HEK293 (cell line): Measurements from ENCODE around the gene DNAJC27.

Experiments used
- GLI4 ChIP-seq: fragments of 450-650 bp; formaldehyde crosslinking; IDR thresholded peaks from 2 replicates; pipeline ENCODE4 v1.5.1; 2016; ENCODE audit warnings: missing biosample characterization, missing genetic modification characterization
- KLF10 ChIP-seq: fragments of 450-650 bp; IDR thresholded peaks from 2 replicates; pipeline ENCODE4 v1.5.1; 2018; ENCODE audit warnings: missing biosample characterization, mild to moderate bottlenecking, missing genetic modification characterization
- OSR2 ChIP-seq: fragments of 450-650 bp; formaldehyde crosslinking; IDR thresholded peaks from 2 replicates; pipeline ENCODE4 v1.5.1; 2016; ENCODE audit warnings: missing biosample characterization, missing genetic modification characterization
- TRIM28 ChIP-seq: IDR thresholded peaks from 2 replicates; pipeline ENCODE4 v1.6.1; 2011; ENCODE audit warnings: low read length, control low read depth, borderline replicate concordance
- YY1 ChIP-seq: fragments of 450-650 bp; formaldehyde crosslinking; IDR thresholded peaks from 2 replicates; pipeline ENCODE4 v1.5.1; 2018; ENCODE audit warnings: missing biosample characterization, missing genetic modification characterization
- ZBTB20 ChIP-seq: fragments of 450-650 bp; formaldehyde crosslinking; IDR thresholded peaks from 2 replicates; pipeline ENCODE4 v1.5.1; 2016; ENCODE audit warnings: missing biosample characterization, missing genetic modification characterization
- ZBTB21 ChIP-seq: fragments of 450-650 bp; formaldehyde crosslinking; IDR thresholded peaks from 2 replicates; pipeline ENCODE4 v1.5.1; 2017; ENCODE audit warnings: missing biosample characterization, missing genetic modification characterization
- ZFP37 ChIP-seq: fragments of 450-650 bp; formaldehyde crosslinking; IDR thresholded peaks from 2 replicates; pipeline ENCODE4 v1.5.1; 2016; ENCODE audit warnings: missing biosample characterization, missing genetic modification characterization
- ZNF19 ChIP-seq: fragments of 450-650 bp; formaldehyde crosslinking; IDR thresholded peaks from 2 replicates; pipeline ENCODE4; 2016; ENCODE audit warnings: missing biosample characterization, missing genetic modification characterization, low read depth
- ZNF24 ChIP-seq: fragments of 450-650 bp; formaldehyde crosslinking; IDR thresholded peaks from 2 replicates; pipeline ENCODE4 v1.5.1; 2016; ENCODE audit warnings: missing biosample characterization, missing genetic modification characterization
- ZNF266 ChIP-seq: fragments of 450-650 bp; formaldehyde crosslinking; IDR thresholded peaks from 2 replicates; pipeline ENCODE4 v1.5.1; 2016; ENCODE audit warnings: missing biosample characterization, missing genetic modification characterization, low read depth
- ZNF302 ChIP-seq: fragments of 450-650 bp; formaldehyde crosslinking; IDR thresholded peaks from 2 replicates; pipeline ENCODE4 v1.5.1; 2016; ENCODE audit warnings: missing biosample characterization, missing genetic modification characterization, low read depth
- ZNF350 ChIP-seq: fragments of 450-650 bp; formaldehyde crosslinking; IDR thresholded peaks from 2 replicates; pipeline ENCODE4 v1.5.0; 2017; ENCODE audit warnings: missing biosample characterization, mild to moderate bottlenecking, missing genetic modification characterization
- ZNF366 ChIP-seq: fragments of 450-650 bp; formaldehyde crosslinking; conservative IDR thresholded peaks from 2 replicates; pipeline ENCODE4 v1.5.1; 2016; ENCODE audit warnings: missing biosample characterization, missing genetic modification characterization
- ZNF529 ChIP-seq: fragments of 450-650 bp; formaldehyde crosslinking; IDR thresholded peaks from 2 replicates; pipeline ENCODE4 v1.5.1; 2017; ENCODE audit warnings: missing genetic modification characterization, missing biosample characterization; ENCODE audit not compliant: insufficient replicate concordance
- ZNF596 ChIP-seq: fragments of 450-650 bp; IDR thresholded peaks from 2 replicates; pipeline ENCODE4 v1.5.0; 2018; ENCODE audit warnings: missing biosample characterization, mild to moderate bottlenecking, missing genetic modification characterization, moderate library complexity
- ZNF670 ChIP-seq: fragments of 450-650 bp; formaldehyde crosslinking; IDR thresholded peaks from 2 replicates; pipeline ENCODE4 v1.5.1; 2016; ENCODE audit warnings: missing biosample characterization, missing genetic modification characterization, low read depth
- ZNF792 ChIP-seq: fragments of 450-650 bp; formaldehyde crosslinking; IDR thresholded peaks from 2 replicates; pipeline ENCODE4 v1.5.1; 2016; ENCODE audit warnings: missing biosample characterization, missing genetic modification characterization
- ZSCAN30 ChIP-seq: fragments of 450-650 bp; IDR thresholded peaks from 2 replicates; pipeline ENCODE4 v1.5.1; 2018; ENCODE audit warnings: missing biosample characterization, mild to moderate bottlenecking, missing genetic modification characterization, moderate library complexity
- TF ChIP-seq, protein P1 (sequence below): fragments of 450-650 bp; formaldehyde crosslinking; IDR thresholded peaks from 2 replicates; pipeline ENCODE4 v1.5.1; 2016; ENCODE audit warnings: missing biosample characterization, missing genetic modification characterization
- TF ChIP-seq, protein P2 (sequence below): fragments of 450-650 bp; formaldehyde crosslinking; IDR thresholded peaks from 2 replicates; pipeline ENCODE4 v1.5.1; 2016; ENCODE audit warnings: missing biosample characterization, missing genetic modification characterization
- TF ChIP-seq, protein P3 (sequence below): fragments of 450-650 bp; formaldehyde crosslinking; conservative IDR thresholded peaks from 2 replicates; pipeline ENCODE4 v1.5.1; 2016; ENCODE audit warnings: low read depth, missing biosample characterization, missing genetic modification characterization
- TF ChIP-seq, protein P4 (sequence below): fragments of 450-650 bp; formaldehyde crosslinking; IDR thresholded peaks from 2 replicates; pipeline ENCODE4 v1.5.1; 2016; ENCODE audit warnings: missing biosample characterization, missing genetic modification characterization, low read depth
- TF ChIP-seq, protein P5 (sequence below): fragments of 450-650 bp; formaldehyde crosslinking; conservative IDR thresholded peaks from 2 replicates; pipeline ENCODE4 v1.5.1; 2016; ENCODE audit warnings: low read depth, missing biosample characterization, missing genetic modification characterization
- TF ChIP-seq, protein P6 (sequence below): fragments of 450-650 bp; formaldehyde crosslinking; IDR thresholded peaks from 2 replicates; pipeline ENCODE4 v1.5.0; 2017; ENCODE audit warnings: missing biosample characterization, missing genetic modification characterization, borderline replicate concordance

Gene DNAJC27

DNA sequence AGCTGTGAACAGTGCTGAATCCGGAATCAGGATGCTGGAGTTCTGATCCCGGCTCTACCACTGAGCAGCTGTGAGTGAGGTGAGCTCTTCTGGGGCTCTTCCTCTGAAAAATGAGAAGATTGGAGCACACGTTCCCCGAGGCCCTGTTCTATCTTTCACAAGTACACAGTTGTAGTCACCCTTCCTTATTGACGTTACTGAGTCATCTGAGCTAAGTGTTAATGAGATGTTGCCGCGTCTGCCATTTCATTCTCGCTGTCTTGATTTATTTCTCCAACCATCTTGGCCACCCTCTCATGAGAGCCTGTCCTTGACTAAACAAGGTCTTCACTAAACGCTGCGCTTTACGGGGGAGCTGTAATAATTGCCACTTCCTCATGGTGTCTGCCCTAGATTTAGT, 38.2 kb upstream of the DNAJC27 start (continued):
- TF ChIP-seq ZNF670 (no peak), ZBTB20 (no peak), GLI4 (tag by site-specific recombination) (no peak), TRIM28 (peak; percentile 65; the same call in 1 of the 2 replicates), KLF10 (tag by site-specific recombination) (0 out of 2 replicates have a peak, but pooled peaks have one; percentile 41), ZNF19 (no peak), ZSCAN30 (0 out of 2 replicates have a peak, but pooled peaks have one; percentile 44), ZNF266 (tag by site-specific recombination) (no peak), ZNF366 (peak; percentile 64; the same call in 1 of the 2 replicates), ZNF24 (tag by site-specific recombination) (peak; percentile 83; the same call in 1 of the 2 replicates), OSR2 (peak; percentile 77), ZNF596 (tag by site-specific recombination) (no peak), ZFP37 (tag by site-specific recombination) (no peak), ZNF302 (tag by site-specific recombination) (no peak), ZNF792 (tag by site-specific recombination) (no peak), YY1 (no peak; the same call in 1 of the 2 replicates), ZNF529 (no peak), ZNF350 (tag by site-specific recombination) (no peak), ZBTB21 (tag by site-specific recombination) (no peak)
- TF ChIP-seq, protein P1, sequence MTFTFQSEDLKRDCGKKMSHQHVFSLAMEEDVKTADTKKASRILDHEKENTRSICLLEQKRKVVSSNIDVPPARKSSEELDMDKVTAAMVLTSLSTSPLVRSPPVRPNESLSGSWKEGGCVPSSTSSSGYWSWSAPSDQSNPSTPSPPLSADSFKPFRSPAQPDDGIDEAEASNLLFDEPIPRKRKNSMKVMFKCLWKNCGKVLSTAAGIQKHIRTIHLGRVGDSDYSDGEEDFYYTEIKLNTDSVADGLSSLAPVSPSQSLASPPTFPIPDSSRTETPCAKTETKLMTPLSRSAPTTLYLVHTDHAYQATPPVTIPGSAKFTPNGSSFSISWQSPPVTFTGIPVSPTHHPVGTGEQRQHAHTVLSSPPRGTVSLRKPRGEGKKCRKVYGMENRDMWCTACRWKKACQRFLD = no peak
- TF ChIP-seq, protein P2, sequence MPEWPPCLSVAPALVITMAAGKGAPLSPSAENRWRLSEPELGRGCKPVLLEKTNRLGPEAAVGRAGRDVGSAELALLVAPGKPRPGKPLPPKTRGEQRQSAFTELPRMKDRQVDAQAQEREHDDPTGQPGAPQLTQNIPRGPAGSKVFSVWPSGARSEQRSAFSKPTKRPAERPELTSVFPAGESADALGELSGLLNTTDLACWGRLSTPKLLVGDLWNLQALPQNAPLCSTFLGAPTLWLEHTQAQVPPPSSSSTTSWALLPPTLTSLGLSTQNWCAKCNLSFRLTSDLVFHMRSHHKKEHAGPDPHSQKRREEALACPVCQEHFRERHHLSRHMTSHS (tag by site-specific recombination) = no peak
- TF ChIP-seq, protein P3, sequence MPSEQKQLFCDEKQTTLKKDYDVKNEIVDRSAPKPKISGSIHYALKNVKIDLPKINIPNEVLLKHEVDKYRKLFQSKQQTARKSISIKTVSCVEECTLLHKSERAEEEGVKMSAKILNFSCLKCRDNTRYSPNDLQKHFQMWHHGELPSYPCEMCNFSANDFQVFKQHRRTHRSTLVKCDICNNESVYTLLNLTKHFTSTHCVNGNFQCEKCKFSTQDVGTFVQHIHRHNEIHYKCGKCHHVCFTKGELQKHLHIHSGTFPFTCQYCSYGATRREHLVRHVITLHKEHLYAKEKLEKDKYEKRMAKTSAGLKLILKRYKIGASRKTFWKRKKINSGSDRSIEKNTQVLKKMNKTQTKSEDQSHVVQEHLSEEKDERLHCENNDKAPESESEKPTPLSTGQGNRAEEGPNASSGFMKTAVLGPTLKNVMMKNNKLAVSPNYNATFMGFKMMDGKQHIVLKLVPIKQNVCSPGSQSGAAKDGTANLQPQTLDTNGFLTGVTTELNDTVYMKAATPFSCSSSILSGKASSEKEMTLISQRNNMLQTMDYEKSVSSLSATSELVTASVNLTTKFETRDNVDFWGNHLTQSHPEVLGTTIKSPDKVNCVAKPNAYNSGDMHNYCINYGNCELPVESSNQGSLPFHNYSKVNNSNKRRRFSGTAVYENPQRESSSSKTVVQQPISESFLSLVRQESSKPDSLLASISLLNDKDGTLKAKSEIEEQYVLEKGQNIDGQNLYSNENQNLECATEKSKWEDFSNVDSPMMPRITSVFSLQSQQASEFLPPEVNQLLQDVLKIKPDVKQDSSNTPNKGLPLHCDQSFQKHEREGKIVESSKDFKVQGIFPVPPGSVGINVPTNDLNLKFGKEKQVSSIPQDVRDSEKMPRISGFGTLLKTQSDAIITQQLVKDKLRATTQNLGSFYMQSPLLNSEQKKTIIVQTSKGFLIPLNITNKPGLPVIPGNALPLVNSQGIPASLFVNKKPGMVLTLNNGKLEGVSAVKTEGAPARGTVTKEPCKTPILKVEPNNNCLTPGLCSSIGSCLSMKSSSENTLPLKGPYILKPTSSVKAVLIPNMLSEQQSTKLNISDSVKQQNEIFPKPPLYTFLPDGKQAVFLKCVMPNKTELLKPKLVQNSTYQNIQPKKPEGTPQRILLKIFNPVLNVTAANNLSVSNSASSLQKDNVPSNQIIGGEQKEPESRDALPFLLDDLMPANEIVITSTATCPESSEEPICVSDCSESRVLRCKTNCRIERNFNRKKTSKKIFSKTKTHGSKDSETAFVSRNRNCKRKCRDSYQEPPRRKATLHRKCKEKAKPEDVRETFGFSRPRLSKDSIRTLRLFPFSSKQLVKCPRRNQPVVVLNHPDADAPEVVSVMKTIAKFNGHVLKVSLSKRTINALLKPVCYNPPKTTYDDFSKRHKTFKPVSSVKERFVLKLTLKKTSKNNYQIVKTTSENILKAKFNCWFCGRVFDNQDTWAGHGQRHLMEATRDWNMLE (tag by site-specific recombination) = peak; percentile 27; the same call in 1 of the 2 replicates
- TF ChIP-seq, protein P4, sequence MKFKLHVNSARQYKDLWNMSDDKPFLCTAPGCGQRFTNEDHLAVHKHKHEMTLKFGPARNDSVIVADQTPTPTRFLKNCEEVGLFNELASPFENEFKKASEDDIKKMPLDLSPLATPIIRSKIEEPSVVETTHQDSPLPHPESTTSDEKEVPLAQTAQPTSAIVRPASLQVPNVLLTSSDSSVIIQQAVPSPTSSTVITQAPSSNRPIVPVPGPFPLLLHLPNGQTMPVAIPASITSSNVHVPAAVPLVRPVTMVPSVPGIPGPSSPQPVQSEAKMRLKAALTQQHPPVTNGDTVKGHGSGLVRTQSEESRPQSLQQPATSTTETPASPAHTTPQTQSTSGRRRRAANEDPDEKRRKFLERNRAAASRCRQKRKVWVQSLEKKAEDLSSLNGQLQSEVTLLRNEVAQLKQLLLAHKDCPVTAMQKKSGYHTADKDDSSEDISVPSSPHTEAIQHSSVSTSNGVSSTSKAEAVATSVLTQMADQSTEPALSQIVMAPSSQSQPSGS (tag by site-specific recombination) = no peak
- TF ChIP-seq, protein P5, sequence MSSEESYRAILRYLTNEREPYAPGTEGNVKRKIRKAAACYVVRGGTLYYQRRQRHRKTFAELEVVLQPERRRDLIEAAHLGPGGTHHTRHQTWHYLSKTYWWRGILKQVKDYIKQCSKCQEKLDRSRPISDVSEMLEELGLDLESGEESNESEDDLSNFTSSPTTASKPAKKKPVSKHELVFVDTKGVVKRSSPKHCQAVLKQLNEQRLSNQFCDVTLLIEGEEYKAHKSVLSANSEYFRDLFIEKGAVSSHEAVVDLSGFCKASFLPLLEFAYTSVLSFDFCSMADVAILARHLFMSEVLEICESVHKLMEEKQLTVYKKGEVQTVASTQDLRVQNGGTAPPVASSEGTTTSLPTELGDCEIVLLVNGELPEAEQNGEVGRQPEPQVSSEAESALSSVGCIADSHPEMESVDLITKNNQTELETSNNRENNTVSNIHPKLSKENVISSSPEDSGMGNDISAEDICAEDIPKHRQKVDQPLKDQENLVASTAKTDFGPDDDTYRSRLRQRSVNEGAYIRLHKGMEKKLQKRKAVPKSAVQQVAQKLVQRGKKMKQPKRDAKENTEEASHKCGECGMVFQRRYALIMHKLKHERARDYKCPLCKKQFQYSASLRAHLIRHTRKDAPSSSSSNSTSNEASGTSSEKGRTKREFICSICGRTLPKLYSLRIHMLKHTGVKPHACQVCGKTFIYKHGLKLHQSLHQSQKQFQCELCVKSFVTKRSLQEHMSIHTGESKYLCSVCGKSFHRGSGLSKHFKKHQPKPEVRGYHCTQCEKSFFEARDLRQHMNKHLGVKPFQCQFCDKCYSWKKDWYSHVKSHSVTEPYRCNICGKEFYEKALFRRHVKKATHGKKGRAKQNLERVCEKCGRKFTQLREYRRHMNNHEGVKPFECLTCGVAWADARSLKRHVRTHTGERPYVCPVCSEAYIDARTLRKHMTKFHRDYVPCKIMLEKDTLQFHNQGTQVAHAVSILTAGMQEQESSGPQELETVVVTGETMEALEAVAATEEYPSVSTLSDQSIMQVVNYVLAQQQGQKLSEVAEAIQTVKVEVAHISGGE (tag by site-specific recombination) = no peak
- TF ChIP-seq, protein P6, sequence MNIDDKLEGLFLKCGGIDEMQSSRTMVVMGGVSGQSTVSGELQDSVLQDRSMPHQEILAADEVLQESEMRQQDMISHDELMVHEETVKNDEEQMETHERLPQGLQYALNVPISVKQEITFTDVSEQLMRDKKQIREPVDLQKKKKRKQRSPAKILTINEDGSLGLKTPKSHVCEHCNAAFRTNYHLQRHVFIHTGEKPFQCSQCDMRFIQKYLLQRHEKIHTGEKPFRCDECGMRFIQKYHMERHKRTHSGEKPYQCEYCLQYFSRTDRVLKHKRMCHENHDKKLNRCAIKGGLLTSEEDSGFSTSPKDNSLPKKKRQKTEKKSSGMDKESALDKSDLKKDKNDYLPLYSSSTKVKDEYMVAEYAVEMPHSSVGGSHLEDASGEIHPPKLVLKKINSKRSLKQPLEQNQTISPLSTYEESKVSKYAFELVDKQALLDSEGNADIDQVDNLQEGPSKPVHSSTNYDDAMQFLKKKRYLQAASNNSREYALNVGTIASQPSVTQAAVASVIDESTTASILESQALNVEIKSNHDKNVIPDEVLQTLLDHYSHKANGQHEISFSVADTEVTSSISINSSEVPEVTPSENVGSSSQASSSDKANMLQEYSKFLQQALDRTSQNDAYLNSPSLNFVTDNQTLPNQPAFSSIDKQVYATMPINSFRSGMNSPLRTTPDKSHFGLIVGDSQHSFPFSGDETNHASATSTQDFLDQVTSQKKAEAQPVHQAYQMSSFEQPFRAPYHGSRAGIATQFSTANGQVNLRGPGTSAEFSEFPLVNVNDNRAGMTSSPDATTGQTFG (tag by site-specific recombination) = no peak
